Measurements from ENCODE around the gene NUDC. TPM values are rescaled to one million over a fixed set of nuclear protein-coding genes. Genes with fewer than 3 reads are reported as not detected.

The NUDC gene
- polyA plus RNA-seq, 1 of the 3 experiments (the other 2 are of a cell fraction), result 153 TPM

DNA sequence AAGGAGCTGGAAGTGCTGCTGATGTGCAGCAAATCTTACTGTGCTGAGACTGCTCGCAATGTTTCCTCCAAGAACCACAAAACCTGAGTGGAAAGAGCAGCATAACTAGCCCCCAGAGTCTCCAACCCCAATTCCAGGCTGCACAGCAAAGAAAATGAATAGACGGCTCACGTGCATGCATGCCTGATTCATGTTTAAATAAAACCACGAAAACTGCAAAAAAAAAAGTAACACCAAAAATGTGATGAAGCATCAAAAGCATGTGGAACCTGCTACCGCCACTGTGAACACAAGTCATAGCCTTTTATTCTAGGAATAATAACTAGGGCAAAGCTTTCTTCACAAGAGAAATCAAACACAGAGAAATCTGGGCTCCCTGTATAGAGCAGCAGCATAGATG is 62.3 kb downstream of the NUDC start:
- peaks cover 9% of the 10 kb centered on the region for H3F3A ChIP-seq (replicated peaks; ENCODE audit: insufficient read depth)
- CTCF ChIA-PET, result interaction anchor here (0.5 to 3.4 kb wide), 3 partner anchors 11 to 106 kb away, joined by 3 to 21 read pairs (median 3); no protein-coding TSS in a partner anchor
- H3K9me3 ChIP-seq, result no peaks in the 10 kb centered on the region
- POLR2A ChIA-PET, result no interaction called here
- no peaks in the 10 kb centered on the region for H3K79me2 ChIP-seq (ENCODE audit: insufficient read depth)
- no peak overlapping the region for H3K4me2 ChIP-seq
- no peak for TF ChIP-seq CHD2 (IDR thresholded peaks at IDR 0.05; ENCODE audit: low read length, partially characterized antibody)
- TF ChIP-seq, protein P1, sequence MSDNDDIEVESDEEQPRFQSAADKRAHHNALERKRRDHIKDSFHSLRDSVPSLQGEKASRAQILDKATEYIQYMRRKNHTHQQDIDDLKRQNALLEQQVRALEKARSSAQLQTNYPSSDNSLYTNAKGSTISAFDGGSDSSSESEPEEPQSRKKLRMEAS (IDR thresholded peaks at IDR 0.05; ENCODE audit: low read depth), result no peak
- TF ChIP-seq POLR2AphosphoS5 (IDR thresholded peaks at IDR 0.05; ENCODE audit: low read depth, low read length), result no peak
- no peak overlapping the region for H2AFZ ChIP-seq (ENCODE audit: low read depth)
- 20% methylated on average over 5 of the region's 5 CpGs for WGBS (ENCODE audit: low lambda C conversion rate)
- no peak overlapping the region for H3K4me3 ChIP-seq (ENCODE audit: low read depth in 2 of 2, low read length in 1 of 2)
- H3K9ac ChIP-seq, result no peak overlapping the region
- H3K9me2 ChIP-seq, result no peaks in the 10 kb centered on the region
- H3K27me3 ChIP-seq (ENCODE audit: insufficient read depth), result no peaks in the 10 kb centered on the region; the same call in 1 of the 2 replicates
- H3K27ac ChIP-seq (ENCODE audit: low read depth in 2 of 2, low read length in 1 of 2), result no peak overlapping the region
- no peak for DNase-seq
- no peaks in the 10 kb centered on the region for H3K36me3 ChIP-seq (replicated peaks in 1 of 2; ENCODE audit: control insufficient read depth in 1 of 2, insufficient read depth in 2 of 2, low read length in 1 of 2)
- H3K4me1 ChIP-seq (ENCODE audit: control insufficient read depth in 1 of 2, insufficient read depth in 2 of 2, low read depth in 1 of 2, low read length in 1 of 2), result no peaks in the 10 kb centered on the region
- no peaks in the 10 kb centered on the region for H4K20me1 ChIP-seq (ENCODE audit: insufficient read depth)

DNA sequence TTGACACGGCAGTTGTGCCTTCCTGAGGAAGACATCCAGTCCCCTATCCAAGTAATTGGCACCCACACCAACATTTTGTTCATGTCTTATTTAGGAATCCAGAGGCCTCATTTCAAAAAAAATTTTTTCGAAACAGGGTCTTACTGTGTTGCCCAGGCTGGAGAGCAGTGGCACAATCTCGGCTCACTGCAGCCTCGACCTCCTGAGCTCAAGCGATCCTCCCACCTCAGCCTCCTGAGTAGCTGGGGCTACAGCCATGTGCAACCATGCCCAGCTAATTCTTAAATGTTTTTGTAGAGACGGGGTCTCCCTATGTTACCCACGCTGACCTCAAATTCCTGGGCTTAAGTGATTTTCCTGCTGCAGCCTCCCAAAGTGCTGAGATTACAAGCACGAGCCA is 62.7 kb downstream of the NUDC start:
- H3K79me2 ChIP-seq (ENCODE audit: insufficient read depth), result no peaks in the 10 kb centered on the region
- peaks cover 9% of the 10 kb centered on the region for H3F3A ChIP-seq (replicated peaks; ENCODE audit: insufficient read depth)
- no peak for DNase-seq
- ChIA-PET POLR2A (no interaction called here), CTCF (interaction anchor here (0.5 to 3.4 kb wide), 3 partner anchors 13 to 105 kb away, joined by 3 to 21 read pairs (median 3); no protein-coding TSS in a partner anchor)
- H3K4me2 ChIP-seq, result no peak overlapping the region
- H3K9ac ChIP-seq, result no peak overlapping the region
- no peaks in the 10 kb centered on the region for H3K4me1 ChIP-seq (ENCODE audit: control insufficient read depth in 1 of 2, insufficient read depth in 2 of 2, low read depth in 1 of 2, low read length in 1 of 2)
- H3K9me3 ChIP-seq, result no peaks in the 10 kb centered on the region
- no peaks in the 10 kb centered on the region for H3K9me2 ChIP-seq
- WGBS (ENCODE audit: low lambda C conversion rate), result 56% methylated on average over 8 of the region's 8 CpGs
- H3K27ac ChIP-seq (ENCODE audit: low read depth in 2 of 2, low read length in 1 of 2), result no peak overlapping the region
- H3K4me3 ChIP-seq (ENCODE audit: low read depth in 2 of 2, low read length in 1 of 2), result no peak overlapping the region
- H3K27me3 ChIP-seq (ENCODE audit: insufficient read depth), result no peaks in the 10 kb centered on the region; the same call in 1 of the 2 replicates
- no peaks in the 10 kb centered on the region for H4K20me1 ChIP-seq (ENCODE audit: insufficient read depth)
- H2AFZ ChIP-seq (ENCODE audit: low read depth), result no peak overlapping the region
- no peaks in the 10 kb centered on the region for H3K36me3 ChIP-seq (replicated peaks in 1 of 2; ENCODE audit: control insufficient read depth in 1 of 2, insufficient read depth in 2 of 2, low read length in 1 of 2)
- TF ChIP-seq TEAD4 (IDR thresholded peaks at IDR 0.05; ENCODE audit: borderline replicate concordance, insufficient read depth) (no peak), EP300 (IDR thresholded peaks at IDR 0.05; ENCODE audit: borderline replicate concordance in 1 of 2, low read depth in 1 of 2, low read length in 1 of 2) (no peak), FOXJ3 (CRISPR knock-in tag; IDR thresholded peaks at IDR 0.05) (no peak), TAF1 (IDR thresholded peaks at IDR 0.05; ENCODE audit: borderline replicate concordance, low read depth, low read length) (no peak), MXI1 (IDR thresholded peaks at IDR 0.05; ENCODE audit: low read depth, low read length) (no peak), JUND (IDR thresholded peaks at IDR 0.05) (no peak), GATA2 (CRISPR knock-in tag; IDR thresholded peaks at IDR 0.05) (no peak), FOXM1 (IDR thresholded peaks at IDR 0.05; ENCODE audit: low read depth) (no peak), MEF2A (IDR thresholded peaks at IDR 0.05; ENCODE audit: borderline replicate concordance, low read depth) (no peak), RXRA (IDR thresholded peaks at IDR 0.05; ENCODE audit: borderline replicate concordance, low read depth) (no peak), RAD21 (IDR thresholded peaks at IDR 0.05; ENCODE audit: low read length) (no peak), FOSL2 (IDR thresholded peaks at IDR 0.05; ENCODE audit: borderline replicate concordance, low read depth) (no peak), EZH2phosphoT487 (IDR thresholded peaks at IDR 0.05; ENCODE audit: borderline replicate concordance, low read depth) (no peak)
- TF ChIP-seq, protein P2, sequence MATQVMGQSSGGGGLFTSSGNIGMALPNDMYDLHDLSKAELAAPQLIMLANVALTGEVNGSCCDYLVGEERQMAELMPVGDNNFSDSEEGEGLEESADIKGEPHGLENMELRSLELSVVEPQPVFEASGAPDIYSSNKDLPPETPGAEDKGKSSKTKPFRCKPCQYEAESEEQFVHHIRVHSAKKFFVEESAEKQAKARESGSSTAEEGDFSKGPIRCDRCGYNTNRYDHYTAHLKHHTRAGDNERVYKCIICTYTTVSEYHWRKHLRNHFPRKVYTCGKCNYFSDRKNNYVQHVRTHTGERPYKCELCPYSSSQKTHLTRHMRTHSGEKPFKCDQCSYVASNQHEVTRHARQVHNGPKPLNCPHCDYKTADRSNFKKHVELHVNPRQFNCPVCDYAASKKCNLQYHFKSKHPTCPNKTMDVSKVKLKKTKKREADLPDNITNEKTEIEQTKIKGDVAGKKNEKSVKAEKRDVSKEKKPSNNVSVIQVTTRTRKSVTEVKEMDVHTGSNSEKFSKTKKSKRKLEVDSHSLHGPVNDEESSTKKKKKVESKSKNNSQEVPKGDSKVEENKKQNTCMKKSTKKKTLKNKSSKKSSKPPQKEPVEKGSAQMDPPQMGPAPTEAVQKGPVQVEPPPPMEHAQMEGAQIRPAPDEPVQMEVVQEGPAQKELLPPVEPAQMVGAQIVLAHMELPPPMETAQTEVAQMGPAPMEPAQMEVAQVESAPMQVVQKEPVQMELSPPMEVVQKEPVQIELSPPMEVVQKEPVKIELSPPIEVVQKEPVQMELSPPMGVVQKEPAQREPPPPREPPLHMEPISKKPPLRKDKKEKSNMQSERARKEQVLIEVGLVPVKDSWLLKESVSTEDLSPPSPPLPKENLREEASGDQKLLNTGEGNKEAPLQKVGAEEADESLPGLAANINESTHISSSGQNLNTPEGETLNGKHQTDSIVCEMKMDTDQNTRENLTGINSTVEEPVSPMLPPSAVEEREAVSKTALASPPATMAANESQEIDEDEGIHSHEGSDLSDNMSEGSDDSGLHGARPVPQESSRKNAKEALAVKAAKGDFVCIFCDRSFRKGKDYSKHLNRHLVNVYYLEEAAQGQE (IDR thresholded peaks at IDR 0.05; ENCODE audit: low read depth, low read length), result no peak
- TF ChIP-seq, protein P3, sequence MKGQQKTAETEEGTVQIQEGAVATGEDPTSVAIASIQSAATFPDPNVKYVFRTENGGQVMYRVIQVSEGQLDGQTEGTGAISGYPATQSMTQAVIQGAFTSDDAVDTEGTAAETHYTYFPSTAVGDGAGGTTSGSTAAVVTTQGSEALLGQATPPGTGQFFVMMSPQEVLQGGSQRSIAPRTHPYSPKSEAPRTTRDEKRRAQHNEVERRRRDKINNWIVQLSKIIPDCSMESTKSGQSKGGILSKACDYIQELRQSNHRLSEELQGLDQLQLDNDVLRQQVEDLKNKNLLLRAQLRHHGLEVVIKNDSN (IDR thresholded peaks at IDR 0.05; ENCODE audit: borderline replicate concordance, low read depth), result no peak
- TF ChIP-seq, protein P4, sequence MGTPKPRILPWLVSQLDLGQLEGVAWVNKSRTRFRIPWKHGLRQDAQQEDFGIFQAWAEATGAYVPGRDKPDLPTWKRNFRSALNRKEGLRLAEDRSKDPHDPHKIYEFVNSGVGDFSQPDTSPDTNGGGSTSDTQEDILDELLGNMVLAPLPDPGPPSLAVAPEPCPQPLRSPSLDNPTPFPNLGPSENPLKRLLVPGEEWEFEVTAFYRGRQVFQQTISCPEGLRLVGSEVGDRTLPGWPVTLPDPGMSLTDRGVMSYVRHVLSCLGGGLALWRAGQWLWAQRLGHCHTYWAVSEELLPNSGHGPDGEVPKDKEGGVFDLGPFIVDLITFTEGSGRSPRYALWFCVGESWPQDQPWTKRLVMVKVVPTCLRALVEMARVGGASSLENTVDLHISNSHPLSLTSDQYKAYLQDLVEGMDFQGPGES (IDR thresholded peaks at IDR 0.05; ENCODE audit: low read depth, low read length), result no peak
- TF ChIP-seq, protein P5, sequence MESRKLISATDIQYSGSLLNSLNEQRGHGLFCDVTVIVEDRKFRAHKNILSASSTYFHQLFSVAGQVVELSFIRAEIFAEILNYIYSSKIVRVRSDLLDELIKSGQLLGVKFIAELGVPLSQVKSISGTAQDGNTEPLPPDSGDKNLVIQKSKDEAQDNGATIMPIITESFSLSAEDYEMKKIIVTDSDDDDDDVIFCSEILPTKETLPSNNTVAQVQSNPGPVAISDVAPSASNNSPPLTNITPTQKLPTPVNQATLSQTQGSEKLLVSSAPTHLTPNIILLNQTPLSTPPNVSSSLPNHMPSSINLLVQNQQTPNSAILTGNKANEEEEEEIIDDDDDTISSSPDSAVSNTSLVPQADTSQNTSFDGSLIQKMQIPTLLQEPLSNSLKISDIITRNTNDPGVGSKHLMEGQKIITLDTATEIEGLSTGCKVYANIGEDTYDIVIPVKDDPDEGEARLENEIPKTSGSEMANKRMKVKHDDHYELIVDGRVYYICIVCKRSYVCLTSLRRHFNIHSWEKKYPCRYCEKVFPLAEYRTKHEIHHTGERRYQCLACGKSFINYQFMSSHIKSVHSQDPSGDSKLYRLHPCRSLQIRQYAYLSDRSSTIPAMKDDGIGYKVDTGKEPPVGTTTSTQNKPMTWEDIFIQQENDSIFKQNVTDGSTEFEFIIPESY (IDR thresholded peaks at IDR 0.05; ENCODE audit: borderline replicate concordance, low read depth), result no peak
- TF ChIP-seq, protein P1 (IDR thresholded peaks at IDR 0.05; ENCODE audit: low read depth), result no peak

All from SK-N-SH (cell line).